GM23248 (cell line): ENCODE data around the gene PRSS50. TPM values are rescaled to one million over a fixed set of nuclear protein-coding genes. Genes with fewer than 3 reads are reported as not detected.

ENCODE experiments used
- DNase-seq: peaks from one replicate; pipeline ENCODE4 v3.0.0-alpha.2; 2015
- H2AFZ ChIP-seq: fragments of 200-600 bp; sonication (generic); 2 replicates; pipeline ENCODE4 v1.6.1; 2016; ENCODE audit warnings: antibody characterized with exemption
- H3F3A ChIP-seq: fragments of 200-600 bp; sonication (generic); 2 replicates; pipeline ENCODE4 v1.6.1; 2016; ENCODE audit warnings: mild to moderate bottlenecking, antibody characterized with exemption, mixed run types; ENCODE audit not compliant: insufficient read depth
- H3K27ac ChIP-seq: fragments of 200-600 bp; sonication (generic); 2 replicates; pipeline ENCODE4 v1.5.1; 2016; ENCODE audit warnings: mild to moderate bottlenecking
- H3K27me3 ChIP-seq: fragments of 200-600 bp; sonication (generic); replicated peaks from 2 replicates; pipeline ENCODE4 v1.6.1; 2016; ENCODE audit warnings: mild to moderate bottlenecking; ENCODE audit not compliant: insufficient read depth
- H3K36me3 ChIP-seq: fragments of 200-600 bp; sonication (generic); 2 replicates; pipeline ENCODE4 v1.6.1; 2016; ENCODE audit warnings: low read depth, mild to moderate bottlenecking
- H3K4me1 ChIP-seq: fragments of 200-600 bp; sonication (generic); 2 replicates; pipeline ENCODE4 v1.6.1; 2016; ENCODE audit warnings: mild to moderate bottlenecking; ENCODE audit not compliant: insufficient read depth
- H3K4me2 ChIP-seq: fragments of 200-600 bp; sonication (generic); one replicate; pipeline ENCODE4 v1.6.1; 2016; ENCODE audit warnings: mild to moderate bottlenecking; ENCODE audit not compliant: unreplicated experiment
- H3K4me3 ChIP-seq: fragments of 200-600 bp; sonication (generic); 2 replicates; pipeline ENCODE4 v1.5.1; 2016; ENCODE audit warnings: mild to moderate bottlenecking
- H3K79me2 ChIP-seq: fragments of 200-600 bp; sonication (generic); 2 replicates; pipeline ENCODE4 v1.6.1; 2016; ENCODE audit warnings: mild to moderate bottlenecking; ENCODE audit not compliant: insufficient read depth
- H3K9ac ChIP-seq: fragments of 200-600 bp; sonication (generic); 2 replicates; pipeline ENCODE4 v1.6.1; 2016; ENCODE audit warnings: mild to moderate bottlenecking
- H3K9me2 ChIP-seq: fragments of 200-600 bp; sonication (generic); 2 replicates; pipeline ENCODE4 v1.6.1; 2016; ENCODE audit warnings: mixed run types, mild to moderate bottlenecking, moderate library complexity; ENCODE audit not compliant: insufficient read depth
- H3K9me3 ChIP-seq: fragments of 200-600 bp; sonication (generic); one replicate; pipeline ENCODE4 v1.6.1; 2017; ENCODE audit warnings: low read depth
- H4K20me1 ChIP-seq: fragments of 200-600 bp; sonication (generic); 2 replicates; pipeline ENCODE4 v1.6.0; 2016; ENCODE audit not compliant: insufficient read depth
- EZH2 ChIP-seq: fragments of 200-600 bp; sonication (generic); IDR thresholded peaks from 2 replicates; pipeline ENCODE4 v1.6.1; 2018; ENCODE audit warnings: antibody characterized with exemption, mild to moderate bottlenecking; ENCODE audit not compliant: insufficient read depth, poor library complexity, severe bottlenecking
- EZH2phosphoT487 ChIP-seq: fragments of 200-600 bp; sonication (generic); IDR thresholded peaks from 2 replicates; pipeline ENCODE4 v1.6.1; 2018; ENCODE audit warnings: antibody characterized with exemption, moderate library complexity, mild to moderate bottlenecking, low read depth; ENCODE audit not compliant: insufficient read depth
- WGBS, 2 experiments: methylation state at CpG; one replicate each; pipeline ENCODE4 v1.1.6; 2015 to 2017; ENCODE audit warnings: low lambda C conversion rate in 2 of 2, low coverage in 1 of 2; ENCODE audit errors: missing lambda C conversion rate in 2 of 2; 5-methylcytosine and 5-hydroxymethylcytosine counted together
- in situ Hi-C: fragments of 300-500 bp; cut with MboI; formaldehyde crosslinking; loops from 2 replicates; pipeline ENCODE4 v1.15.0; 2020
- polyA plus RNA-seq: library from polyadenylated mRNA; unstranded; fragments of >200 nt; fragmentation: Nextera tagmentation; extraction: Ambion mirVana; gene quantifications from 2 replicates; pipeline ENCODE4 v1.2.1, GENCODE V29; 2016
- total RNA-seq: library from RNA; depleted of rRNA; stranded (reverse); fragments of >200 nt; shearing (Covaris generic); gene quantifications from 2 replicates; pipeline ENCODE4 v1.2.3, GENCODE V29; 2014

The PRSS50 gene
- total and polyA plus RNA-seq, 2 experiments from 2014 or later: not detected

- Histone ChIP-seq H3F3A (no peaks in the 10 kb centered on the region), H3K27ac (no peak overlapping the region), H4K20me1 (no peaks in the 10 kb centered on the region), H3K4me1 (no peaks in the 10 kb centered on the region; the same call in 1 of the 2 replicates), H3K36me3 (no peaks in the 10 kb centered on the region), H3K9me2 (no peaks in the 10 kb centered on the region), H3K79me2 (no peaks in the 10 kb centered on the region), H3K9me3 (no peaks in the 10 kb centered on the region), H3K27me3 (no peaks in the 10 kb centered on the region), H3K4me3 (no peak overlapping the region), H3K9ac (no peak overlapping the region), H2AFZ (no peak overlapping the region), H3K4me2 (no peak overlapping the region)
- TF ChIP-seq EZH2 (no peak), EZH2phosphoT487 (no peak)
- no peak for DNase-seq
- in situ Hi-C loops: loop anchor here (10.0 to 25.0 kb wide), 2 partner anchors 183 to 651 kb away; no protein-coding TSS in a partner anchor
- WGBS, 2 experiments: 66 to 88% methylated on average over 2 of the region's 2 CpGs
Measured at GRCh38 chr3:46711305-46711704, 6.4 kb downstream of the PRSS50 start.

GRCh38 chr3:46710671-46711295, 6.9 kb downstream of the PRSS50 start:
- Histone ChIP-seq H3K36me3 (no peaks in the 10 kb centered on the region), H3K27ac (no peak overlapping the region), H3K4me1 (no peaks in the 10 kb centered on the region; the same call in 1 of the 2 replicates), H3F3A (no peaks in the 10 kb centered on the region), H3K9me2 (no peaks in the 10 kb centered on the region), H3K79me2 (no peaks in the 10 kb centered on the region), H3K9ac (no peak overlapping the region), H2AFZ (no peak overlapping the region), H3K4me3 (no peak overlapping the region), H3K9me3 (no peaks in the 10 kb centered on the region), H3K27me3 (no peaks in the 10 kb centered on the region), H4K20me1 (no peaks in the 10 kb centered on the region), H3K4me2 (no peak overlapping the region)
- TF ChIP-seq EZH2 (no peak), EZH2phosphoT487 (no peak)
- WGBS, 2 experiments: 87 to 95% methylated on average over 6 of the region's 6 CpGs
- in situ Hi-C loops: loop anchor here (10.0 to 25.0 kb wide), 2 partner anchors 184 to 652 kb away; no protein-coding TSS in a partner anchor
- no peak for DNase-seq

DNA sequence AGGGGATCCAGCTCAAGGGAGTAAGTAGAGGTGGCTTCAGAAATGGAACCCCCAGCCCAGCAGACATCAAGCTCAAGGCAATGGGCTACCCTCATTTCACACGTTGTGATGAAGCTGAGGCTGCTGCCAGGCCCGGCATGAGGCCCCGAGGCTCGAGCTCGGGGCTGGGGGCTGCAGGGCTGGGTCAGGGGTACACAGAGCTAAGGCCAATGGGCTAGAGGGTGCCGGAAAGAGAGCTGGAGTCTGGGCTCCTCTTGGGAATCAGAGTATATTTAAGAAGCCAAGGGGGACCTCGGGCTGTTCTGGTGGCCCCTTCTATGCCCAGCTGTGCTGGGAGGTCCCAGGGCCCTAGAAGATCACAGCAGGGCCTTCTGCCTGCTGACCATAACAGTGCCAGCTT, 7.4 kb downstream of the PRSS50 start:
- Histone ChIP-seq H3K9ac (no peak overlapping the region), H3K79me2 (no peaks in the 10 kb centered on the region), H3K4me1 (no peaks in the 10 kb centered on the region; the same call in 1 of the 2 replicates), H3F3A (no peaks in the 10 kb centered on the region), H3K36me3 (no peaks in the 10 kb centered on the region), H3K27me3 (no peaks in the 10 kb centered on the region), H2AFZ (no peak overlapping the region), H3K4me3 (no peak overlapping the region), H3K9me2 (no peaks in the 10 kb centered on the region), H4K20me1 (no peaks in the 10 kb centered on the region), H3K27ac (no peak overlapping the region), H3K4me2 (no peak overlapping the region), H3K9me3 (no peaks in the 10 kb centered on the region)
- no peak for DNase-seq
- WGBS, 2 experiments: 62 to 66% methylated on average over 7 of the region's 7 CpGs
- in situ Hi-C loops: loop anchor here (10.0 to 25.0 kb wide), 2 partner anchors 185 to 652 kb away; no protein-coding TSS in a partner anchor
- TF ChIP-seq EZH2 (no peak), EZH2phosphoT487 (no peak)

DNA sequence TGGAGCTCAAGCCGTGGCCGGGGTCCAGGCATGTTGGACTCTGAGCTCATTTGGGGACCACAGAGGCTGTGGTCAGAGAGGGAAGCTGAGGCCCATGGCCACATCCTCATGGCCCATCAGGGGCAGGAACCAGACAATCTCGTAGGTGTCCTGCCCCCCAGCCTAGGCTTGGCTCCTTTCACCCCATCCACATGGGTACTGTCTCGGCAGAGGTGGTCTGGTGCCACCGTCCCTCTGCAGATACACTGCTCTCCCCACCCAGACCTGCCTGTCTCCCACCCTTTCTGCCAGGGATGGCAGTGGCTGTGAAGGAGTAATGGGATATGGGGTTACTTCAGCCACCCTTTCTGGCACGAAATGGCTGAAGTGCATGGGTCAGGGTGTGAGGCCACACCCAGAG, 7.9 kb downstream of the PRSS50 start:
- no peaks in the 10 kb centered on the region for H3F3A ChIP-seq
- H3K4me3 ChIP-seq: no peak overlapping the region
- H3K9me2 ChIP-seq: no peaks in the 10 kb centered on the region
- H3K4me1 ChIP-seq: no peaks in the 10 kb centered on the region; the same call in 1 of the 2 replicates
- no peak overlapping the region for H3K9ac ChIP-seq
- H4K20me1 ChIP-seq: no peaks in the 10 kb centered on the region
- TF ChIP-seq EZH2phosphoT487 (no peak), EZH2 (no peak)
- no peaks in the 10 kb centered on the region for H3K27me3 ChIP-seq
- no peaks in the 10 kb centered on the region for H3K79me2 ChIP-seq
- H2AFZ ChIP-seq: no peak overlapping the region
- DNase-seq: no peak
- no peak overlapping the region for H3K27ac ChIP-seq
- no peak overlapping the region for H3K4me2 ChIP-seq
- no peaks in the 10 kb centered on the region for H3K36me3 ChIP-seq
- H3K9me3 ChIP-seq: no peaks in the 10 kb centered on the region
- in situ Hi-C loops: loop anchor here (10.0 to 25.0 kb wide), 2 partner anchors 185 to 653 kb away; no protein-coding TSS in a partner anchor
- WGBS, 2 experiments: 75 to 85% methylated on average over 6 of the region's 6 CpGs
